ENCODE measurements around the gene CLMN. TPM values are rescaled to one million over a fixed set of nuclear protein-coding genes. Genes with fewer than 3 reads are reported as not detected.

CLMN gene
- total RNA-seq, 1 donor from 2014 or later = 0.26 TPM

DNA sequence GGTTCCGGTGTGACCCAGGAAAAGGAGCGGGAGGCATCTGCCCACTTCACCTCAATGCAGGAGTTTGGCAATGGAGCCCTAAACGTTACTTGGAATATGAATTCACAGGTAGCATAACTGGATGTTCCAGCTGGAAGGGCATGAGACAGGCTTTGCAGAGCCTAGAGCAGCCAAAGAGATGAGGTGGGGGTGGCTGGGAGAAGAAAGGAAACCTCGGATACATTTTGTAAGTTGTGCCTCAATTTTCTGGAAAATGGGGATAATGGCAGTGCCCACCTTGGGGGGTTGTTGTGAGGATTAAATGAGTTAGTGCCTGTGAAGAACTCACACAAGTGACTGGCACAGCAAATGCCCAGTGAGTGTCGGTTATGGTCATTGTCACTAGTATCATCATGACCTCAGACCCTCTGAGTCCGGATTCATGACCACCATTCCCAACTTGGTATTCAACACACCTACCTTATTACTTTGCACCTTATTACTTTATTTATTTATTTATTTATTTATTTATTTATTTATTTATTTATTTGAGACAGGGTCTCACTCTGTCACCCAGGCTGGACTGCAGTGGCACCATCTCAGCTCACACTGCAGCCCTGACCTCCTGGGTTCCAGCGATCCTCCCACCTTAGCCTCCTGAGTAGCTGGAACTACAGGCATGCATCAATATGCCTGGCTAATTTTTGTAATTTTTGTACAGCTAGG lies 56.0 kb downstream of the CLMN start:
- no peak for DNase-seq (ENCODE audit: low read depth in 2 of 2)

DNA sequence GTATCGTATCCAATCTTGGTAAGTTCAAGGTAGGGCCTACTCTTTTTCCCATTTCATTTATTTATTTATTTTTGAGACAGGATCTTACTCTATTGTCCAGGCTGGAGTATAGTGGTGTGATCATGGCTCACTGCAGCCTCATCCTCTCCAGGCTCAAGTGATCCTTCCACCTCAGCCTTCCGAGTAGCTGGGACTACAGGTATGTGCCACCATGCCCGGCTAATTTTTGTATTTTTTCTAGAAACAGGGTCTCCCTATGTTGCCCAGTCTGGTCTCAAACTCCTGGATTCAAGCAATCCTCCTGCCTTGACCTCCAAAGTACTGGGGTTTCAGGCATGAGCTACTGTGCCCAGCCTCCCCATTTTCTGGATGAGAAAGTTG lies 57.2 kb downstream of the CLMN start:
- DNase-seq (ENCODE audit: low read depth in 2 of 2) = no peak

DNA sequence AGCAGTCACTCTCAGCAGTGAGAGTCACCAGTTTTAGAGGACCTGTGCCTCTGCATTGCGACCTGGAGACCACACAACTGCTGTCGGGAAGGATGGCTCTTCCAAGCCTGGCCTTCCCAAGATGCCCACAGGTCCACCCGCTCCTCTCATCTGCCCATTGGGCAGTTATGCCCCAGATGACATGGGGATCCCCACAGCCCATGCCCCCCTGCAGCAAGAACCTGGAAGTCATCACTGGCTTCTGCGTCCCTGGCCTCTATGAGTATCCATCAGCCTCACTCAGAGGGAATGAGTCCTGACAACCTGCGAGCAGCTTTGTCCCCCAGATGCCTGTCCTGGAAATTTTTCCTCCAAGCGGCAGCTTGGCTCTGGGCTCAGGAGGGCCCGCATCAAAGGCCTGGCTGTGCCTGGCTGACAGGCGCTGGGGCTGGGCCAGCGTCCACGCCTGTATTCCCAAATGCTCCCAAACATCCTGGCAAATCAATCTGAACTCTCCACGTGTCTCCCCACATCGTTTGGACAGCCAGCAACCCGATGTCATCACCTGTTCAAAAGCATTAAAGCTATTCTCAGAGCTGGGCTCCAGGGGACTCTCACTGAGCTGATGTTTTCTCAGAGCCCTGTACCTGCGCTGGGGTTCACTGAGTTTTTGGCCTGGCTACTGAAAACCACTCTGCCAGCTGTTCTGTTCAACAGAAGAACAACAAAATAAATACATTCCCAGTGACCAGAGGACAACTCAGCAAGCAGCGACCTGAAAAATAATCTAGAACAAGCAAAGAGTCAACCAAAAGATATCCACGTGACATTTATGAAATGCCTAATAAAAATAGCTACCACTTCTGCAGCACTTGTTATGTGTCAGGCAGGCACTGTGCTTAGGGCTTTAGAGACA lies 57.8 kb downstream of the CLMN start:
- DNase-seq (ENCODE audit: low read depth in 2 of 2) = no peak

DNA sequence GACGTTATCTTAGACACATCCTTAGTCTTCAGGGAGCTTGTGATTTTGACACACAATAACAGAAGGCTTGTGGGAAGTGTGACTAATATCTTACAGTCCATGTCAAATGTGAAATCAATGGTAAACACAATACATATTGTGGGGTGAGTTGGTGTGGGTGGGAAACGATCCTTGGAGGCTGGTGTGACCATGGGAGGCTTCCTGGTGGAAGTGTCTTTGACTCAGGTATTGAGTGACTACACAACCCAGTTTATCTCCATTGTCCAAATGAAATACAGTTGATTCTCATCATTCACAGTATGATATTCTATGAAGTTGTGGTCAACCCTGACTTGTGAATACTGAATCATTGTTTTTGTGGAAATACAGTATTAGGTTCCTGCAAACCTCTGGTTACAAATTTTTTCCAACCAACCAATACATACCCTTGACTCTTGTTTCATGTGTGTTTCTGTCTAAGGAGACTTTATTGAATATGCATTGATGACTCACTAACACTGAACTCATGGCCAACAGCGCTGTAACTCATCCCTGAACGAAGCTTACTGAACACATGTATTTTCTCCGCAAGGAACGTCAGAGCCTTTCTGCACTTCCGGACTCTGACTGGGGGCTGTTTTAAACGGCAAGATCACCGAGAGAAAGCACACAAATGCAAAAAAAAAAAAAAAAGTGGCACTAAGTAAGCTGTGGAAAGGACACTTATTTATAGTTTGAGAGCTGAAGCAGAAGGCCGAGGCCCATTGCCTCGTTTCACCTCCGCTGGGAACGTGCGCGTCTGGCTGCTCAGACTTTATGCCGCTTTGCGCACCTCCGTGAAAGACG lies 59.0 kb downstream of the CLMN start:
- peak in 1 of 2 donors; percentile 80 for DNase-seq (ENCODE audit: low read depth in 2 of 2)

DNA sequence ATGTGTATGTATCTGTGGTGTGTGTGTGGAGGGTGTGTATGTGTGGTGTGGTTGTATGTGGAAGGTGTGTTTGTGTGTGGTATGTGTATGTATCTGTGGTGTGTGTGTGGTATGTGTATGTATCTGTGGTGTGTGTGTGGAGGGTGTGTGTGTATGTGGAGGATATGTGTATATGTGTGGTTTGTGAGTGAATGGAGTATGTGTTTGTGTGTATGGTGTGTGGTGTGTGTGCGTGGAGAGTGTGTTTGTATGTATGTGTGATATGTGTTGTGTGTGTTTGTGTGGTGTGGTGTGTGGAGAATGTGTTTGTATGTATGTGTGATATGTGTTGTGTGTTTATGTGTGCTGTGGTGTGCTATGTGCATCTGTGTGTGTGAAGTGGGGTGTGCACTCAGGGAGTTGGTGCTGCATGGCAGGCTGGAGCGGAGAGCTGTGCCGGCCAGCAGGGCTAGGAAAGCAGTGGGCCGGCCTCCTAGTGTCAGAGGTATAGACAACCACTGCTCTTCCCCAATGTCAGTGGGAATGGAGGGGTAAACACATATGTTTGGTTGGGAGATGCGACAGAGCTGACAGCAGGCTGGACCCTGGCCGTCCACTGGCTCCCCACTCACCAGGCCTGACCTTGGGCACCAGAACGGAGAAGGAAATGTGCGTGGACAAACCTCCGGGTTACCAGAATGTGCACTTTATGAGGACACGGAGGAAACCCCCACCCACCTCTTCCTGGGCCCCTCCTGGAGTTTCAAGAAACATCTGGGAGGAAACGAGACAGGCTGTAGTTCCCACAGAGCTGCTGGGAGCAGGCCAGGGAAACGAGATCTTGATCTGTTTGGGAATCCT lies 60.7 kb downstream of the CLMN start:
- DNase-seq (ENCODE audit: low read depth in 2 of 2) = peak in 1 of 2 donors; percentile 27

DNA sequence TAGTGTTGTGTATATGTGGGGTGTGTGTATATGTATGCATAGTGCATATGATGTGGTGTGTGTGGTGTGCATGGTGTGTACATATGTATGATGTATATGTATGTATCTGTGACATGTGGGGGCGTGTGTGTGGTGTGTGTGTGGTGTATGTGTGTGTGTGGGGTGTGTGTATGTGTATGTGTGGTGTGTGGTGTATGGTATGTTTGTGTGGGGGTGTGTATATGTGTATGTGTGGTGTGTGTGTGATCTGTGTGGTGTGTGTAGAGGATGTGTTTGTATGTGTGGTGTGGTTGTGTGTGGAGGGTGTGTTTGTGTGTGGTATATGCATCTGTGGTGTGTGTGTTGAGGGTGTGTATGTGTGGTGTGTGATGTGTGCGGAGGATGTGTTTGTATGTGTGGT lies 61.6 kb downstream of the CLMN start:
- DNase-seq (ENCODE audit: low read depth in 2 of 2) = no peak

DNA sequence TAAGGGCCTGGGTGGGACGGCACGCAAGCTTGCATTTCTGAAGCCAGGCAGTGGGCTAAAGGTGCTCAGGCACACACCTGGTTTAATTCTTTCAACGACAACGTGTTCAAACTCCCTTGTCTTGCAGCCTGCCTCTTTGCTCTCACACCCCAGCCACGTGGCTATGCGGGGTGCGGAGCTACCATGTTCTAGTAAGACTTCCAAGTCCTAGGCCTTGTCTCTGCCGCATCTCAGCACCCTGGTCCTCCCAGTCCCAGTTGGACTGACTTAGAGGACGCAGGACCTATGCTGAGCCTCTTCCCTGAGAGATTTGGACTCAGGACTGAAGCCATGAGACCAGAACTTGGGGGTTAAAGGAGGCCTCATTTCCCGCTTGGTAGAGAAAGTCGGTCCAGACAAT lies 62.2 kb downstream of the CLMN start:
- DNase-seq (ENCODE audit: low read depth in 2 of 2) = no peak

DNA sequence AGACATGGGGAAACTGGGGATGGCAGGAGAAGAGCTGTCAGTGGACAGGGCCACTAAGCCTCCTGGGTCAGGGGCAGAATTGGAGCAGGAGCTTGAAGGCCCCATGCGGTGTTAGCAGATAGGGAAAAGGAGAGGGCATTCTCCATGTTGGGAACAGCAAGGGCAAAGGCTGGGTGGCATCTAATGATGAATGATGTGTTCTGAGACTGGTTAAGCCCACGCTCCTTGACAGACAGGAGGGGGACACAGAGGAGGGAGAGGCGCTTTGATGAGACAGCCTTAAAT lies 63.0 kb downstream of the CLMN start:
- DNase-seq (ENCODE audit: low read depth in 2 of 2) = no peak

DNA sequence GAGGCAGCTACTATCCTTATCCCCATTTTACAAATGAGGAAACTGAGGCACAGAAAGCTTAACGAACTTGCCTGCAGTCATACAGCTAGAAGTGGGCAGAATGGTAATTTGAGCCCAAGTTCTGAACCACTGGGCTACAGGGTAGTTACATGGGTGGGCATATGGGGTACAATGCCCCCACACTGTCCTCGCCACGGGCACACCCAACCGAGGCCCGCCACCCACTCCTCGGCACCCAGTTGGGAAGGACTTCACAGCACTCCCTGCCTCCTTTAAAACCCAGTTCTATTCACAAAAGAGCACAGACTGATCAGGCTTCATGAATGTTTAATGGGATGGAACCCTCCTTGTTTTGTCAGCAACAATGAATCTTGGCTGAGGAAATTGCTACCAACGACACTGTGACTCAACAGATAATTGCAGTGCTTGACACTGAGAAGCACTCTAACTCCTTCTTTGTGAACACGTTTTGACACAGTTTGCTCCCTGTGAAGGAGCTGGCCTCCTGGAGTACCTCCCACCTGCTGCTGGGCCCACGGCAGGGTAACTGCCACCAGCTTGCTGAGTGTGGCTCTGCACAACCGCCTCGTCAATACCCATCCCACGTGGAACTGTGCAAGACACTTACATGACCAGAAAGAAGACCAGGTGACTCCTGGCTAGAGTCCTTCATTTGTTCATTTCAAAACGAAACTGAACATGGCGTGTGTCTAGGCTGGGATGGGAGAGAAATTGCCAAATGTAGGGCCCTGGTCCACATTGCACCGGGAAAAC lies 63.5 kb downstream of the CLMN start:
- DNase-seq (ENCODE audit: low read depth in 2 of 2) = no peak

DNA sequence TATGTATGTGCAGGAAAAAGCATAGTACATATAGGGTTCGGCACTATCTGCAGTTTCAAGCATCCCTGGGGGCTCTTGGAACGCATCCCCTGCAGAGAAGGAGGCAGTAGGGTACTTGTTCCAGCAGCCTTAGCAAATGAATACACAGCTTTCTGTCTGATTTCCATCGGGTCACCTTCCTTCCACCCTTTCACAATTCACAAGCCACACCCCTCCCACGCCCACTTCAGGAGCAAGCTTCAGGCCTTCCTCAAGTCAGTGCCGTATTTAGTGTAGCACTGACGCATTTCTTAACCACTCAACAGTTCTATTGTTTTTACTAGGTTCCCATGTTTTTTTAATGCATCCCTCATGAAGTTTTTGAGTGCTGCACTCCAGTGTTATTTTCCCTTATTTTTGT lies 64.2 kb downstream of the CLMN start:
- peak in 1 of 2 donors; percentile 66 for DNase-seq (ENCODE audit: low read depth in 2 of 2)

DNA sequence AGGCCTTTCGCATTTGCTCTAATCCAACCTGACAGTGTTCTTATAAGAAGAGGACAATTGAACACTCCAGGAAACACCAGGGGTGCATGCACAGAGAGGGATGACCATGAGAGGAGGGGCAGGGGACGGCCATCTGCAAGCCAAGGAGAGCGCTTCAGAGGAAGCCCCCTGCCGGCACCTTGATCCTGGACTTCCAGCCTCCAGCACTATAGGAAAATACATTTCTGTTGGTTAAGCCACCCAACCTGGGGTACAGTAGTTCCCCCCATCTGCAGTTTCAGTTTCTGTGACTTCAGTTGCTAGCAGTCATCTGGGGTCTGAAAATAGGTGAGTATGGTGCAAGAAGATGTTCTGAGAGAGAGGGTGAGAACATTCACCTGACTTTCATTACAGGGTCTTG lies 64.7 kb downstream of the CLMN start:
- no peak for DNase-seq (ENCODE audit: low read depth in 2 of 2)

DNA sequence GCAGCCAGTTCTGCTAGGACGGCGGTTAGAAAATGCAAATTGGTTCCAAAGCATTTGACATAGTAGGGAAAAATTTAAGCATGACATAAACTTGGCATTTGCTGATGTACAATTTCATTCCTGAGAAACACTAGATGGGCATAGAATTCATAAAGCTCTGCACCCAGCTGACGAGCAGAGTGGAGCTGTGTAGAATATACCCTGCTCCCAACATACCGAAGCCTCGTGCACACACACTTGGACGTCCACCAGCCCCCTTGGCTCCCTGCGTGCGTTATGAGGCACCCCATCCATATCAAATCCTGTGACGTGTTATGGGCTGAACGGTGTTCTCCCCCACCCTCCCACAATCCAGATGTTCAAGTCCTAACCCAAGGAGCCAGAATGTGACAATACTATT lies 65.4 kb downstream of the CLMN start:
- no peak for DNase-seq (ENCODE audit: low read depth in 2 of 2)

DNA sequence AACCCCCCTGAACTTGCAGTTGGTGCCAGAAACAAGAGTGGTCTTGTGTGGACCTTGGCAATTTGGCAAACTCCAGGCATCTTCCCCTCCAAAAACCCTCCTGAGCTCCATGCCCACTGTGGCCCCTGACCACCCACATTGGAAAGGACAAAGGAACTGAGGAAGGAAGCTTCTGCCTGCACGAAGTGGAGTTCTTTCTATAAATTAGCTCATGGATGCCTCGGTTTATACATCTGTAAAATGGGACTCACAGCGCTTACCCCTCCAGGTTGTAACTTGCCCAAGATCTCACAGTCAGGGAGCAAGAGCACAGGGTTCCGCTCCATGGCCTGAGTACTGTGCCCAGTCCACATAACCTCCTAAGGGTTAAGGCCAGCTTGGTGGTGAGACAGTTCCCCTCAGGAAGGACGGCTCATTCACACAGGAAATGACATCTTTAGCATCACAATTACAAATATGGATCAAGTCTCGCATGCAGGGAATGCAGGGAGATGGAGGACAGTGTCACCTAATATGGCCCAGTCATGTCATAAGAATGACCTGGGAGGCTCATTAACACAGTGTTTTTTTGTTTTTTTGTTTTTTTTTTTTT lies 66.6 kb downstream of the CLMN start:
- DNase-seq (ENCODE audit: low read depth in 2 of 2) = peak; percentile 53 to 70

DNA sequence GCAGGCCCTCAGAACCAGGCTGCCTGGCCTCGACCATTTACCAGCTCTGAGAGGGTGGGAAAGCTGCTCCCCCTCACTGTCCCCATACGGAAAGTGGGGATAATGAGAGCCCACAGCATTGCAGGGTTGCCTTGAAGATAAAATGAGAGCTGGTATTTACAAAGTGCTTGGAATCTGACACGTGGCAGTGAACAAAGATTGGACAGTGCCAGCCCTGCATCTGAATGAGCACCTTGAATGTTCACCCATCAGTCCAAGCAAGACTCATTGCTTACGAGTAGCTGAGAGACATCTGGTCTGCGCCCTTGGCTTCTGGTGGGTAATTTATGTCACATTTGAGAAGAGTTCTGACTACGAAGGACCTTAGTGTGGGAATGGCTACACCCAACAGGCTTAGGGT lies 67.5 kb downstream of the CLMN start:
- no peak for DNase-seq (ENCODE audit: low read depth in 2 of 2)

DNA sequence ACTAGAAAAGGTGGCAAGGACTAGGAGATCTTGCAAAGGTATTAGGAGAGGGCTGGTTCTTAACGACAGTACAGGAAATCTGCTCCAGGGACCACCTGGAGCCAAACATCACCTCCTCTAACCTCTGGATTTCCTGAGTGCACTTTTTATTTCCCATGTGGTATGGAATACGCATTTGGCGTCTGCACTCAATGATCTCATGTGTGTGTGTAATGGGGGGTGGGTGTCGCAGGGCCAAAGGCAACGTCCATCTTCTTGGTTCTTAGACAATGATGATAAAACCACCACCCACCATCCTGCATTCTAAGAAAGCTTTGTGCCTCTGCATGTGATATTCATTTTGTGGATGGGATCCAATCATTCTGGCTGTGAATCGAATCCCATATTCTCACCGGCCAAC lies 68.8 kb downstream of the CLMN start:
- peak; percentile 23 to 67 for DNase-seq (ENCODE audit: low read depth in 2 of 2)

DNA sequence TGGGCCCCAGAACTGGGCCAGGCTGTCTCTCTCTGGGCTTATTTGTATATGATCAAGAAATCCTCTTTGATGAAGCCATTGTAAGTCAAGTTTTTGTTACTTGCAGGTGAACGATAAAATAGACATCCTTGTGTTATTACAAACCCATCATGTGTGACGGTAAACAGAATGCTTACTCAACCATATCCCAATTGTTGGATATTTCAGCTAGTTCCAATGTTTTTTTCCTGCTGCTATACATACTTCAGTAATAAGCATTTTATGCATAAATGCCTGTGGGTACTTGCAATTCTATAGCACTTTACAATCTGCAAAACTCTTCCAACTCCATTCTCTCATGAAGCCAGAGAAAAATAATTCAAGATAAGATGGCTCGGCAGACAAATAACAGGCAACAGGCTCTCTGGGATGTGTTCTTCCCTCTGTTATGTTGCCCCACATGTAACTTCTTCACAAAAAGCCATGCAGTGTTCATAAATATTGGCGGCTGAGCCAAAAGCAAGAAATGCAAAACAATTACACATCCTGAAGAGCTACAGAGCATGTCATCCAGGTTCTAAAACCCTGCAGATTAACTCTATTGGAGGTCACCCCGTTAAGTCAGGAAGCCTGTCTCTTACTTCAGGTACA lies 69.5 kb downstream of the CLMN start:
- peak in 1 of 2 donors; percentile 10 for DNase-seq (ENCODE audit: low read depth in 2 of 2)

DNA sequence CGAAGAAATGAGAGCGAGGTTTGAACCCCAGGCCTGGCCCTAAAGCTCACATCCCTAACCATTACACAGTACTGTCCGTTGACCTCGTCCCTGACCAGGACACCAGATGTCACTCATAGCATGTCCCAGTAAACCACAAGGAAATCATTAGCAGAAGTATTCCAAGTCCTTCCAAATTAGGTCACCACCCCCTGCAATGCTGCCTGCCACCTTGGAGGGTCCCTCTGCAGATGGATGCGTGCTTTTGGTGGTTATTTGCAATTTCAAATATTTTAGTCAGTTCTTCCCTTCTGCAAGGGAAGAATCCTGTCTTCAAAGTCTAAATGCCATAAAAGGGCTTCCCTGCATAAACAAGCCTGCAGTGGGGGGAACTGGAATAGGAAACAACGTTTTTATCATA lies 71.3 kb downstream of the CLMN start:
- peak in 1 of 2 donors; percentile 29 for DNase-seq (ENCODE audit: low read depth in 2 of 2)

DNA sequence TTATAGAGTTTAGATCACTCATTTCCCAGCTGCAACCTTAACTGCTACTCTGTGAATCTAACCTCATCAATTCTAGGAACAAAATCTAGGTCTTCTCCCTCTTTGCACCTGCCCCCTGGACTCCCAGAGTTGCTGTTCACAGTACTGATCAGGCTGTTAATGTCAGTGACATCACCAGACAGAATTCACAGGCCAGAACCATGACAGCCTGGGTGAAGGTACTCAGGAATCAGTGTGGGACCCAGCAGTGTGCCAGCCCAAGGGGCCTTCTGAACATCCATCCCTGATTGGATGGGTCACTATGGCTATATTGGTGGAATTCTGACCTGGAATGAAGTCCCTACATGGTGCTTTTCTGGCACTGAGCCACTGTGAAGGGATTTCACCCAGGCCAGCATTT lies 72.8 kb downstream of the CLMN start:
- DNase-seq (ENCODE audit: low read depth in 2 of 2) = no peak

DNA sequence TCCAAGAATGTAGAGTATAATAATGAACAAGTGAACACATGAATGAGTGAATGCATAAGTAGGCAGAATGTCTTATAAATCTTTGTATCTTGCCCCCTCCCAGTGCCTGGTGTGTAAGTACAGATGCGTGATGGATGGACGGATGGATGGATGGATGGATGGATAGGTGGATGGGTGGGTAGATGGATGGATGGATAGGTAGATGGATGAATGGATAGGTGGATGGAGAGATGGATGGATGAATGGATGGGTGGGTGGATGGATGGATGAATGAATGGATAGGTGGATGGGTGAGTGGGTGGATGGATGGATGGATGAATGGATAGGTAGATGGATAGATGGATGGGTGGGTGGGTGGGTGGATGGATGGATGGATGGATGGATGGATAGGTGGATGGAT lies 74.4 kb downstream of the CLMN start:
- no peak for DNase-seq (ENCODE audit: low read depth in 2 of 2)

DNA sequence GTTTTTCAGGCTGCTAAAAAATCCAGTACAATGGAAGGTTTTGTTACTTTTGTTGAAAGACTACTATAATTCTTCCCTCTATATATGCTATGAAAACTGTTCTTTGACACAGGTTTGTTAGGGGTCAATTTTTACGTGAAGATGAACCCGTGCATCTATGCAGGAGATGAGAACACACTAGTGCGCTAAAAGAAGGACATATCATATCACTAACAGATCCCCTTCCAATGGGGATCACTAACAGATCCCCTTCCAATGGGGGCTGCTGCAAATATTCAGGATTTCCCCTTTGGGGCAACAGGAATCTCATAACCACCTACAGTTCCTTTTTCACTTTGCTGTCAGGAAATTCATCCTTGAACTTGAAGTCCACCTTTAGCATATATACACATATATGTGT lies 75.1 kb downstream of the CLMN start:
- no peak for DNase-seq (ENCODE audit: low read depth in 2 of 2)

All from dermis microvascular lymphatic vessel endothelial cell (primary cell).